WTC11 (cell line): ENCODE results near the gene SCRG1. TPM values are rescaled to one million over a fixed set of nuclear protein-coding genes. Genes with fewer than 3 reads are reported as not detected.
A peak's percentile ranks its signal among the peaks of the same experiment; 100 is the strongest.

Experiments used
- ATAC-seq: fragments of 200-7000 bp; cut with Tn5 transposase; 2 replicates; pipeline ENCODE4 v1.10.0; 2021; ENCODE audit warnings: mild to moderate bottlenecking, moderate library complexity
- CTCF ChIA-PET: fragments of 300-600 bp; sonication (Branson Sonifier 250); formaldehyde crosslinking; loops from one replicate; lab custom pipeline; 2021; ENCODE audit warnings: antibody characterized with exemption; lab: Charles Lee
- POLR2A ChIA-PET: fragments of 350-600 bp; sonication (Branson Sonifier 250); formaldehyde crosslinking; loops from one replicate; lab custom pipeline; 2021; ENCODE audit warnings: antibody characterized with exemption; lab: Charles Lee
- DNase-seq: peaks from one replicate; pipeline ENCODE4 v3.0.0; 2021; ENCODE audit warnings: low spot score
- H3K27ac Mint-ChIP-seq: 2 replicates; pipeline ENCODE4 v1.8.0; 2021; ENCODE audit warnings: mixed read lengths
- H3K27me3 Mint-ChIP-seq: 2 replicates; pipeline ENCODE4 v1.8.0; 2021; ENCODE audit warnings: low read depth, mild to moderate bottlenecking, moderate library complexity, mixed read lengths
- H3K36me3 Mint-ChIP-seq: 2 replicates; pipeline ENCODE4 v1.8.0; 2021; ENCODE audit warnings: mixed read lengths
- H3K4me1 Mint-ChIP-seq: 2 replicates; pipeline ENCODE4 v1.8.0; 2022; ENCODE audit warnings: mixed read lengths
- H3K4me3 Mint-ChIP-seq: 2 replicates; pipeline ENCODE4 v1.8.0; 2021; ENCODE audit warnings: mild to moderate bottlenecking, moderate library complexity, mixed read lengths
- H3K9me3 Mint-ChIP-seq: 2 replicates; pipeline ENCODE4 v1.8.0; 2021; ENCODE audit warnings: mixed read lengths
- CREB1 ChIP-seq: sonication (generic); formaldehyde crosslinking; IDR thresholded peaks from 2 replicates; pipeline ENCODE4 v1.8.0; 2023; ENCODE audit warnings: mild to moderate bottlenecking, missing genetic modification reagents
- EMX1 ChIP-seq: fragments of 250-450 bp; sonication (Bioruptor Pico); IDR thresholded peaks from 2 replicates; pipeline ENCODE4 v1.8.0; 2021; ENCODE audit warnings: mild to moderate bottlenecking
- ERG ChIP-seq: fragments of 250-450 bp; sonication (Bioruptor Pico); IDR thresholded peaks from 2 replicates; pipeline ENCODE4 v1.8.0; 2021; ENCODE audit warnings: mild to moderate bottlenecking
- ETV6 ChIP-seq: sonication (generic); formaldehyde crosslinking; IDR thresholded peaks from 2 replicates; pipeline ENCODE4 v1.8.1; 2022; ENCODE audit warnings: mild to moderate bottlenecking, missing genetic modification reagents
- FOXJ3 ChIP-seq: sonication (generic); formaldehyde crosslinking; IDR thresholded peaks from 2 replicates; pipeline ENCODE4 v1.9.0; 2021; ENCODE audit warnings: missing genetic modification reagents, mild to moderate bottlenecking, borderline replicate concordance
- HMGA2 ChIP-seq: fragments of 250-450 bp; sonication (Bioruptor Pico); IDR thresholded peaks from 2 replicates; pipeline ENCODE4 v1.4.0; 2021; ENCODE audit warnings: mild to moderate bottlenecking, moderate library complexity
- NFATC4 ChIP-seq: fragments of 250-450 bp; sonication (Bioruptor Pico); IDR thresholded peaks from 2 replicates; pipeline ENCODE4 v1.9.0; 2021; ENCODE audit warnings: mild to moderate bottlenecking
- SMAD4 ChIP-seq: sonication (generic); formaldehyde crosslinking; IDR thresholded peaks from 2 replicates; pipeline ENCODE4 v1.8.0; 2022; ENCODE audit warnings: mild to moderate bottlenecking, missing genetic modification reagents
- TCF7 ChIP-seq: sonication (generic); formaldehyde crosslinking; IDR thresholded peaks from 2 replicates; pipeline ENCODE4 v1.8.0; 2022; ENCODE audit warnings: mild to moderate bottlenecking, low read depth, missing genetic modification reagents, moderate library complexity
- ZBTB21 ChIP-seq: sonication (generic); formaldehyde crosslinking; IDR thresholded peaks from 2 replicates; pipeline ENCODE4 v1.8.1; 2023; ENCODE audit warnings: mild to moderate bottlenecking, missing genetic modification reagents, borderline replicate concordance
- ZMAT4 ChIP-seq: fragments of 250-450 bp; sonication (Bioruptor Pico); IDR thresholded peaks from 2 replicates; pipeline ENCODE4 v1.9.0; 2021; ENCODE audit warnings: mild to moderate bottlenecking
- ZNF263 ChIP-seq: sonication (generic); formaldehyde crosslinking; IDR thresholded peaks from 2 replicates; pipeline ENCODE4 v1.8.1; 2022; ENCODE audit warnings: low read depth, mild to moderate bottlenecking, moderate library complexity, missing genetic modification reagents
- ZNF396 ChIP-seq: fragments of 250-450 bp; sonication (Bioruptor Pico); IDR thresholded peaks from 2 replicates; pipeline ENCODE4 v1.8.0; 2021; ENCODE audit warnings: mild to moderate bottlenecking, moderate library complexity, borderline replicate concordance
- ZNF416 ChIP-seq: fragments of 250-450 bp; sonication (Bioruptor Pico); IDR thresholded peaks from 2 replicates; pipeline ENCODE4 v1.9.0; 2021; ENCODE audit warnings: mild to moderate bottlenecking, inconsistent platforms
- ZNF512 ChIP-seq: sonication (generic); formaldehyde crosslinking; IDR thresholded peaks from 2 replicates; pipeline ENCODE4 v1.8.1; 2022; ENCODE audit warnings: missing genetic modification reagents, borderline replicate concordance
- total RNA-seq: library from RNA; stranded (reverse); gene quantifications from 3 replicates; pipeline ENCODE4 v1.2.3, GENCODE V29; 2021
- TF ChIP-seq, protein P1 (sequence below): sonication (generic); formaldehyde crosslinking; IDR thresholded peaks from 2 replicates; pipeline ENCODE4 v1.8.1; 2022; ENCODE audit warnings: low read depth, missing genetic modification reagents, borderline replicate concordance
- TF ChIP-seq, protein P2 (sequence below): sonication (generic); formaldehyde crosslinking; IDR thresholded peaks from 2 replicates; pipeline ENCODE4 v1.8.1; 2023; ENCODE audit warnings: mild to moderate bottlenecking, moderate library complexity, missing genetic modification reagents
- TF ChIP-seq, protein P3 (sequence below): fragments of 250-450 bp; sonication (Bioruptor Pico); conservative IDR thresholded peaks from 2 replicates; pipeline ENCODE4 v1.9.0; 2021; ENCODE audit warnings: mild to moderate bottlenecking
- TF ChIP-seq, protein P4 (sequence below): sonication (generic); formaldehyde crosslinking; IDR thresholded peaks from 2 replicates; pipeline ENCODE4 v1.8.1; 2023; ENCODE audit warnings: mild to moderate bottlenecking, missing genetic modification reagents, borderline replicate concordance

The SCRG1 gene
- total RNA-seq, 1 experiment from 2014 or later, result not detected

GRCh38 chr4:173426064-173426463, 27.1 kb upstream of the SCRG1 start (continued):
- TF ChIP-seq ERG (CRISPR knock-in tag) (no peak), ZNF396 (CRISPR knock-in tag) (no peak), SMAD4 (no peak), EMX1 (CRISPR knock-in tag) (no peak), ZNF263 (CRISPR knock-in tag) (no peak)
- TF ChIP-seq, protein P1, sequence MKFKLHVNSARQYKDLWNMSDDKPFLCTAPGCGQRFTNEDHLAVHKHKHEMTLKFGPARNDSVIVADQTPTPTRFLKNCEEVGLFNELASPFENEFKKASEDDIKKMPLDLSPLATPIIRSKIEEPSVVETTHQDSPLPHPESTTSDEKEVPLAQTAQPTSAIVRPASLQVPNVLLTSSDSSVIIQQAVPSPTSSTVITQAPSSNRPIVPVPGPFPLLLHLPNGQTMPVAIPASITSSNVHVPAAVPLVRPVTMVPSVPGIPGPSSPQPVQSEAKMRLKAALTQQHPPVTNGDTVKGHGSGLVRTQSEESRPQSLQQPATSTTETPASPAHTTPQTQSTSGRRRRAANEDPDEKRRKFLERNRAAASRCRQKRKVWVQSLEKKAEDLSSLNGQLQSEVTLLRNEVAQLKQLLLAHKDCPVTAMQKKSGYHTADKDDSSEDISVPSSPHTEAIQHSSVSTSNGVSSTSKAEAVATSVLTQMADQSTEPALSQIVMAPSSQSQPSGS (CRISPR knock-in tag), result no peak
- TF ChIP-seq, protein P2, sequence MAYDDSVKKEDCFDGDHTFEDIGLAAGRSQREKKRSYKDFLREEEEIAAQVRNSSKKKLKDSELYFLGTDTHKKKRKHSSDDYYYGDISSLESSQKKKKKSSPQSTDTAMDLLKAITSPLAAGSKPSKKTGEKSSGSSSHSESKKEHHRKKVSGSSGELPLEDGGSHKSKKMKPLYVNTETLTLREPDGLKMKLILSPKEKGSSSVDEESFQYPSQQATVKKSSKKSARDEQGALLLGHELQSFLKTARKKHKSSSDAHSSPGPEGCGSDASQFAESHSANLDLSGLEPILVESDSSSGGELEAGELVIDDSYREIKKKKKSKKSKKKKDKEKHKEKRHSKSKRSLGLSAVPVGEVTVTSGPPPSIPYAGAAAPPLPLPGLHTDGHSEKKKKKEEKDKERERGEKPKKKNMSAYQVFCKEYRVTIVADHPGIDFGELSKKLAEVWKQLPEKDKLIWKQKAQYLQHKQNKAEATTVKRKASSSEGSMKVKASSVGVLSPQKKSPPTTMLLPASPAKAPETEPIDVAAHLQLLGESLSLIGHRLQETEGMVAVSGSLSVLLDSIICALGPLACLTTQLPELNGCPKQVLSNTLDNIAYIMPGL (CRISPR knock-in tag), result no peak

DNA sequence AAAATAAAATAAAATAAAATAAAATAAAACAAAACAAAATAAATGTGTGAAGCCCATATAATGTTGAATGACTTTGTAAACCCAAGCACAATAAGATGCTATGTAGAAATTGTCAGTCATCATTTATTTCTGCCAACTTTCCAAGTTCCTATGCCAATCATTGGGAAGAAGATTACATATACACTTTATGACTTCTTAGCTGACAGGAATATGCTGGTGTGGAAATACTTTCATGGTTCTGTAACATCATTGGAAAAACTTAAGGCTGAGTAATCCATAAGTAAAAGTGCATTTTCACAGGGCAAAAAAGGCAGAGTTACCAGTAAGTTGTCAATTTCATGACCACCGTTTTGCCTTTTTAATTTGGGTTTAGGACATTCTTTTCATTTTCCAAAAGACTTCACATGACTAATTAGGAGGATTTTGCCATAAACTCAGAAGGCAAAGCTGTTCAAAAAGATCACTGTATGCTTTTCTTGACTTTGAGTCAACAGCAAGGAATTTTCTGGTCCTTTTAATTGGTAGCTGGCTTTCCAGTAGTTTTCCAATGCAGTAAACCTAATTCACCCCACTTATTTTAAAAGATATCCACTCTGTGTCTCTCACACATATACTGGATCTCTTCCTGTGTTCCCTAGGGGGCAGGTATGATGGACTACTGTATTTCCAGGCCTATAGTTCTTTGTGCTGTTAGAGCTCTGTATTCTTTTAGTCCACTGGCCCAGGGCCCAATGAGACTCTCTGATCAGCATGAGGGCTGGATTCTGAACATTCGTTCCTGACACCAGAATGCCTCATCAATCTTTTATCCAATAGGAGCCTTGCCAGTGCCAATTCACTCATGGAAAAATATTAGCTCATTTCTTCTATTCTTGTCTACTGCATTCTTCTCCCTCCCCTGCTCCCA, 26.2 kb upstream of the SCRG1 start:
- H3K27me3 Mint-ChIP-seq, result no peaks in the 10 kb centered on the region
- CTCF ChIA-PET, result interaction anchor here (1.1 to 1.5 kb wide), 4 partner anchors 69 to 412 kb away, joined by 3 to 7 read pairs (median 4); no protein-coding TSS in a partner anchor
- TF ChIP-seq HMGA2 (CRISPR knock-in tag) (peak; percentile 36; the same call in 1 of the 2 replicates), ZMAT4 (no peak)
- ATAC-seq, result no peak
- H3K36me3 Mint-ChIP-seq, result no peaks in the 10 kb centered on the region
- H3K9me3 Mint-ChIP-seq, result peaks cover 3% of the 10 kb centered on the region; the same call in 1 of the 2 replicates
- POLR2A ChIA-PET, result no interaction called here
- no peaks in the 10 kb centered on the region for H3K4me1 Mint-ChIP-seq
- H3K4me3 Mint-ChIP-seq, result no peak overlapping the region
- no peak for DNase-seq
- no peak overlapping the region for H3K27ac Mint-ChIP-seq

GRCh38 chr4:173420801-173421200, 21.9 kb upstream of the SCRG1 start:
- ATAC-seq (no peak), DNase-seq (no peak)
- CTCF ChIA-PET, result interaction anchor here (0.6 to 4.6 kb wide), 32 partner anchors 9 to 407 kb away, joined by 3 to 30 read pairs (median 4); partner anchors contain the start of genes SAP30 and SCRG1
- Mint-ChIP-seq H3K27ac (no peak overlapping the region), H3K27me3 (no peaks in the 10 kb centered on the region), H3K9me3 (peaks cover 3% of the 10 kb centered on the region; the same call in 1 of the 2 replicates), H3K4me1 (no peaks in the 10 kb centered on the region), H3K36me3 (no peaks in the 10 kb centered on the region), H3K4me3 (no peak overlapping the region)
- POLR2A ChIA-PET, result interaction anchor here (0.6 kb wide), 2 partner anchors 555 to 1179 kb away, joined by 3 to 4 read pairs; no protein-coding TSS in a partner anchor
- TF ChIP-seq, protein P3, sequence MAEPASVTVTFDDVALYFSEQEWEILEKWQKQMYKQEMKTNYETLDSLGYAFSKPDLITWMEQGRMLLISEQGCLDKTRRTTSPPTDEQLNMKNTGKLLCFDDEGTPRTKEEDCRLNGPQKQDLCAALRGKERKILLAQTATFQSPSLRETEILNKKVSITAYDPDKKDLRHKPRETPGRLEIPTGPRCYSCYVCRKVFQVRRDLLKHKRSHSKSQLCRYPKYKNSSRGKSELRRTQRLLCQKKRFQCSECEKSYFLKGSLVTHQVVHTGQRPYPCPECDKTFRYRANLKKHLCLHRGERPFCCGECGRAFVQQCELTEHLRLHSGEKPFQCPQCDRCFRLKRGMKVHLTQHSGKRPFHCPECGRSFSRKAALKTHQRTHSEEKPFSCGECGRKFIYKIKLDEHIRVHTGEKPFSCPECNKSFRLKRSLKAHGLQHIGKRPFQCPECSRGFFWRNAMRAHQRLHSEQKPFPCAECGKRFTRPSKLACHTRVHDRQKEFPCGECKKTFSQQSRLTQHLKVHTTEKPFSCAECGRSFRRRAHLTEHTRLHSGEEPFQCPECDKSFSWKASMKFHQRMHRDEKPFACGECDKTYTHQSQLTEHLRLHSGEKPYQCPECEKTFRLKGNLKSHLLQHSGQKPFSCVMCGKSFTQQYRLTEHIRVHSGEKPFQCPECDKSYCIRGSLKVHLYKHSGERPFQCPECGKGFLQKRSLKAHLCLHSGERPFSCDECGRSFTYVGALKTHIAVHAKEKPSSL, result no peak
- no peak for TF ChIP-seq FOXJ3 (CRISPR knock-in tag)
- no peak for TF ChIP-seq ZNF396 (CRISPR knock-in tag)
- no peak for TF ChIP-seq ZNF416 (CRISPR knock-in tag)
- TF ChIP-seq CREB1 (CRISPR knock-in tag), result no peak
- TF ChIP-seq, protein P4, sequence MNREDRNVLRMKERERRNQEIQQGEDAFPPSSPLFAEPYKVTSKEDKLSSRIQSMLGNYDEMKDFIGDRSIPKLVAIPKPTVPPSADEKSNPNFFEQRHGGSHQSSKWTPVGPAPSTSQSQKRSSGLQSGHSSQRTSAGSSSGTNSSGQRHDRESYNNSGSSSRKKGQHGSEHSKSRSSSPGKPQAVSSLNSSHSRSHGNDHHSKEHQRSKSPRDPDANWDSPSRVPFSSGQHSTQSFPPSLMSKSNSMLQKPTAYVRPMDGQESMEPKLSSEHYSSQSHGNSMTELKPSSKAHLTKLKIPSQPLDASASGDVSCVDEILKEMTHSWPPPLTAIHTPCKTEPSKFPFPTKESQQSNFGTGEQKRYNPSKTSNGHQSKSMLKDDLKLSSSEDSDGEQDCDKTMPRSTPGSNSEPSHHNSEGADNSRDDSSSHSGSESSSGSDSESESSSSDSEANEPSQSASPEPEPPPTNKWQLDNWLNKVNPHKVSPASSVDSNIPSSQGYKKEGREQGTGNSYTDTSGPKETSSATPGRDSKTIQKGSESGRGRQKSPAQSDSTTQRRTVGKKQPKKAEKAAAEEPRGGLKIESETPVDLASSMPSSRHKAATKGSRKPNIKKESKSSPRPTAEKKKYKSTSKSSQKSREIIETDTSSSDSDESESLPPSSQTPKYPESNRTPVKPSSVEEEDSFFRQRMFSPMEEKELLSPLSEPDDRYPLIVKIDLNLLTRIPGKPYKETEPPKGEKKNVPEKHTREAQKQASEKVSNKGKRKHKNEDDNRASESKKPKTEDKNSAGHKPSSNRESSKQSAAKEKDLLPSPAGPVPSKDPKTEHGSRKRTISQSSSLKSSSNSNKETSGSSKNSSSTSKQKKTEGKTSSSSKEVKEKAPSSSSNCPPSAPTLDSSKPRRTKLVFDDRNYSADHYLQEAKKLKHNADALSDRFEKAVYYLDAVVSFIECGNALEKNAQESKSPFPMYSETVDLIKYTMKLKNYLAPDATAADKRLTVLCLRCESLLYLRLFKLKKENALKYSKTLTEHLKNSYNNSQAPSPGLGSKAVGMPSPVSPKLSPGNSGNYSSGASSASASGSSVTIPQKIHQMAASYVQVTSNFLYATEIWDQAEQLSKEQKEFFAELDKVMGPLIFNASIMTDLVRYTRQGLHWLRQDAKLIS (CRISPR knock-in tag), result no peak
- TF ChIP-seq ZBTB21, result no peak
- no peak for TF ChIP-seq TCF7
- no peak for TF ChIP-seq ZNF512 (CRISPR knock-in tag)
- no peak for TF ChIP-seq ETV6 (CRISPR knock-in tag)
- TF ChIP-seq NFATC4 (CRISPR knock-in tag), result no peak
